Stimulated activated CD4-positive, alpha-beta T cell treated with anti-CD3 and anti-CD28 coated beads, Interleukin-15, amount 100 ng/mL, for 48 hours (primary cell): Measurements from ENCODE around the gene BRCA1.
"Not testable (repeated sequence)": the region's sequence is repeated elsewhere in the genome, so short reads cannot be mapped to it uniquely, and the experiment has no call there.

ENCODE experiments used
- DNase-seq, 2 donors: peaks; one replicate each; pipeline ENCODE4 v3.0.0-alpha.2; 2020; ENCODE audit warnings: low read depth in 2 of 2

Gene BRCA1

DNA sequence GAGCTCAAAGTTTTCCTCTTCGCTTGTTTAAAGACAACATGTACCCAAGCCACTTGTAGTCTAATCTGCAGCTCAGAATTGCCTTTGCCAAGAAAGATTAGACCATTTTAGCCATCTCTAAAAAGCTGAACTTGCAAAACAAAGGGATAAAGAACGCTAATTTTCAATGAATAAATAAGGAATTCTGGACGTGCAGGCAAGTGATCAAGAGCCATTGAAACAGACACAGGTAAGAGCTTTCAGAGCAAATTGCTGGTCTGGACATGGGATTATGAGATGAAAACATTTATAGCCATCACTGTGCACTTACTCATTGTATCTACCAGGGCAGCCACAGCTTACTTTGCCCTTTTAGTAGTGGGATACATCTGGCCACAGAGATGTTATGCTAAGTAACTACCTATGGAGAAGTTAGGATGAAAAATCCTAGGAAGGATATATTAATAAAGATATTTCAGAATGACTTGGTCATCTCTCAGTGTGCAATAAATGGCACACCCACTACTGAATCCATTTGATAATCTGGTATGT is 55.7 kb downstream of the BRCA1 start:
- no peak for DNase-seq

GRCh38 chr17:43068570-43069367 is 56.4 kb downstream of the BRCA1 start:
- no peak for DNase-seq

GRCh38 chr17:43062984-43063638 is 62.1 kb downstream of the BRCA1 start:
- no peak for DNase-seq

GRCh38 chr17:43056051-43056450 is 69.1 kb downstream of the BRCA1 start:
- DNase-seq, result no peak

- not testable (repeated sequence) for DNase-seq
Measured at GRCh38 chr17:43053008-43053407, 72.2 kb downstream of the BRCA1 start.

DNA sequence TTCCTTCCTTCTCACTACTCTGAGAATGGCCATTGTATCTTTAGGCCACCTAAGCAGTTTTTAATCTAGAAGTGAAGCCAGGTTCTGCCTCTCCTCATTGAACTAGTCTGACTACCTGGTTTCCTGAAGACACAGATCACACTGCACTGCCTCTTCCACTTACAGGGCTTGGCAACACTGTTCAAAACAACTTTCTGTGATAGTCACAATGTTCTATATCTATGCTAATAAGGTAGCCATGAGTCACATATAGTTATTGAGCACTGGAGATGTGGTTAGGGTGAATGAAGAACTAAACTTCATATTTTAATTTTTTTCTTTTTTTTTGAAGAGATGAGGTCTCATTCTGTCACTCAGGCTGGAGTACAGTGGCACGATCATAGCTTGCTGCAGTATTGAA is 73.2 kb downstream of the BRCA1 start:
- DNase-seq, result no peak

DNA sequence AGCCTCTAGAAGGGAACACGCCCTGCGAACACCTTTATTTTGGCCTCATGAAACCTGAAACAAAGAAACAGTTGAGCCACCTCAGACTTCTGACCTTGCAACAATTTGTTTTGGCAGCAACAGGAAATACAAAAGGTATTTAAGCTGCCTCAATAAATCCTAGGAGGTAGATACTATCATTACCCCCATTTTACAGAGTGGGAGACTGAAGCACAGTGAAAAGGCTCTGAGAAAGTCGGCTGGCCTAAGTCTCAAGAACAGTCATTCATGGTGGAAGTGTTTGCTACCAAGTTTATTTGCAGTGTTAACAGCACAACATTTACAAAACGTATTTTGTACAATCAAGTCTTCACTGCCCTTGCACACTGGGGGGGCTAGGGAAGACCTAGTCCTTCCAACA is 81.1 kb downstream of the BRCA1 start:
- DNase-seq, result no peak

DNA sequence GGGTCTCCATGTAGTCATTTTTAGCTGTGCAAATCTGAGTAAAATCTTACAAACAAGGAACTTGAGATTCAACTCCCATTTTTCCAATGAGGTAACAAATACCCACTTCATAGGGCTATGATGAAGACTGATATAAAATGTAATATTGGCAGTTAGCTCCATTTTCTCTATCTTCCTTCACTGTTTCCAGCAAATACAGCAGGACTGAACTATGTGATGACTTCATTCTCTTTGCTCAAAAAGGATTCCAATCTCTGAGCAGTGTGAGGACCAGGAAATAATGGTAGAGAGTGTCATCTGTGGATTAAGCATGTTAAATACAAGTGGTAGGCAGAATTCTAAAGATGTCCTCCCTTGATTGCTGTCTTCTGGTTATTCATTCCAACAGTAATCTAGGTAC is 81.9 kb downstream of the BRCA1 start:
- no peak for DNase-seq

- no peak for DNase-seq
Measured at GRCh38 chr17:43042025-43042628, 83.0 kb downstream of the BRCA1 start.

DNA sequence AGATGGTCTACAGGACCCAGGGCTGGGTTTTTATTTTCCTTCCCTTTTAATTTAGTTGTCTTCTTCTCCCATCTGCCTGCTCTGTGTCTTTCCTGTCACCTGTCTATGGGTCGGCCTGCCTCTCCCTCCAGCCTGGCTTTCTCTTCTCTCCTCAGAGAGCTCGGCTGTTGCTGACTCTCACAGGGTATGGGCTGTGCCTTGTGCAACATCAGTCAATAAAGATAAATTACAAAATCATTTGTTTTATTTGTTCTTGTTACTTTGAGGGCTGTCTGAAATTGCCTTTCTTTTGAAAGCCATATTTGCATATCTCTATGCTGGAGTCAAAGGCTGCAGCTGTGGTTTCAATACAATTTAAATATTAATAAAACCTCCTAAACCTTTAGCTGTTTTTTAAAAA is 84.5 kb downstream of the BRCA1 start:
- no peak for DNase-seq

- no peak for DNase-seq
Measured at GRCh38 chr17:43039646-43040045, 85.5 kb downstream of the BRCA1 start.

GRCh38 chr17:43034894-43035293 is 90.3 kb downstream of the BRCA1 start:
- DNase-seq, result no peak

- no peak for DNase-seq
Measured at GRCh38 chr17:43033948-43034881, 90.9 kb downstream of the BRCA1 start.

- no peak for DNase-seq
Measured at GRCh38 chr17:43031666-43032065, 93.5 kb downstream of the BRCA1 start.

DNA sequence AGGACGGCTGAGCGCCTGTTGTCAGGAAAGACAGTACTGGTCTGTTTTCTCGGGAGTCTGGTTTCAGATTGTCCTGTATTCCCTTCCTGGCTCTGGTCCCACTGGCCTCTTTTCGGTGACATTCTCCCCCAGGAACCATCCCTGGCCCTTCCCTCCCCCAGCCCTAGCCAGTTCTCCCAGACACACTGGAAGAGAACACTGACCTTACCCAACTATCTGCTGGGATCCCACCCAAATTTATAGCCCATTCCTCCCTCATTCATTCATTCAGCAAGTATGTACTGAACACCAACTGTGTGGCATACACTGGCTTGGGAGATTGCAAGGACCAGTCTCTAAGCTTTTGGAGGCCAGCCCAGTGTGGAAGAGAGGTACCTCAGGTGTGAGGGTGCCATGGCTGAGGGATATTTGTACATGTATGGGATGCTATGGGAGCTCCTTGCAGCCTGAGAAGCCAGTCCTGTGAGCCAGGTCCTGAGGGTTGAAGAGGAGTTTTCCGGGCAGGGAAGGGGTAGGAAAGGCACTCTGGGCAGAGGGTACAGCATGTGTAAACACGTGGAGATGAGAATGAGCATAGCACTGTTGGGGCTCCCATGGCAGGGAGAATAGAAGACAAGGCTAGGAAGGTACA is 94.9 kb downstream of the BRCA1 start:
- no peak for DNase-seq

- no peak for DNase-seq
Measured at GRCh38 chr17:43028221-43028861, 96.8 kb downstream of the BRCA1 start.

DNA sequence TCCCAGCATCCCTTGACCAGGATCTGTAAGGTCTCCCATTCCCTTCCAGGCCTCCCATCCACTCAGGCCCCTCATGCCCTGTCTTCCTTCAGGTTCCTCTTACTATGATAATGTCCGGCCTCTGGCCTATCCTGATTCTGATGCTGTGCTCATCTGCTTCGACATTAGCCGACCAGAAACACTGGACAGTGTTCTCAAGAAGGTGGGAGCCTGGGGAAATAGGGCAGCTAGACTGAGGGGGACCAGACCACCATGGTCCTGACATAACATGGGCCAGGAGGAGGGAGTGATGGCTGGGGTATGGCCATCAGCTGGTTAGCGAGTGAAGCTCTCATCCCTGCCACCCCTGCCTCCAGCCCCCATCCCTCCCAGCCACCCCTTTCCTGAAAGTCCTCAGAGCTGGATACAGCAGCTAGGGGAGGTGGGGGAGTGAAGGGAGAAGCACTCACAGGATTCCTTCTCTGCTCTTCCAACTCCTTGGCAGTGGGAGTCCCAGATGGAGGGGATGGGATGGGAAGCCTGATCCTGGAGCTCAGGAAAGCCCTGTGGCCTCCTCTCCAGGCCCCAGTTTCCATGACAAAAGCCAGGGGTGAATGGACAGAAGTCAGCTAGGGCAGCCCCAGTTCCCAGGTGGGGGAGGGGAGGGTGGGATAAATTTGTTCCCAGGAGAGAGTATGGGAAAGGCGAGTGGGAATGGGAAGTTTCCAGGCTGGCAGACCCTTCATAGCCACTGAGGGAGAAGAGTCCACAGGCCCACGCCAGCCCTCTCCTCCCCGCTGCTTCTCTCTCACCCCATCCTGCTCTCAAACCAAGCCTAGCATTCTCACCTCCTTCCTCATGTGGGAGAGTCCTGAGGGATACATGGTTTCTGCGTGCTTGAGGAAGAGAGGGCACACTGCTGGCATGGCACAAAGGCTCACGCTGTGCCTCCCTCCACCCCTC is 97.8 kb downstream of the BRCA1 start:
- no peak for DNase-seq

GRCh38 chr17:43026595-43026994 is 98.6 kb downstream of the BRCA1 start:
- DNase-seq, result no peak

GRCh38 chr17:43025766-43026537 is 99.2 kb downstream of the BRCA1 start:
- DNase-seq, result no peak
